B cell (primary cell): ENCODE data around the gene RIC1. TPM values are rescaled to one million over a fixed set of nuclear protein-coding genes. Genes with fewer than 3 reads are reported as not detected.
"Not testable (repeated sequence)": the region's sequence is repeated elsewhere in the genome, so short reads cannot be mapped to it uniquely, and the experiment has no call there.

Experiments used
- ATAC-seq: fragments of 200-7000 bp; cut with Tn5 transposase; one replicate; pipeline ENCODE4 v1.10.0; 2021; ENCODE audit warnings: low read depth, mild to moderate bottlenecking, moderate number of reproducible peaks, moderate library complexity
- CTCF ChIA-PET: fragments of 350-600 bp; sonication (Branson Sonifier 250); formaldehyde crosslinking; loops from one replicate; lab custom pipeline; 2021; ENCODE audit warnings: antibody characterized with exemption, inconsistent platforms; lab: Charles Lee
- POLR2A ChIA-PET: fragments of 350-600 bp; sonication (Branson Sonifier 250); formaldehyde crosslinking; loops from one replicate; lab custom pipeline; 2021; ENCODE audit warnings: antibody characterized with exemption; lab: Charles Lee
- DNase-seq: peaks from one replicate; pipeline ENCODE4 v3.0.0; 2013
- H2AFZ ChIP-seq: 2 replicates; pipeline ENCODE4 v1.6.1; 2012; ENCODE audit warnings: mild to moderate bottlenecking, low read depth, low read length; ENCODE audit not compliant: insufficient read depth, poor library complexity, severe bottlenecking
- H3K27ac ChIP-seq, 2 donors: 1 replicate in 1 of 2; 2 replicates in 1 of 2; pipeline ENCODE4 v1.5.1; 2012 to 2013; ENCODE audit warnings: low read length in 2 of 2, mild to moderate bottlenecking in 2 of 2, moderate library complexity in 1 of 2
- H3K27me3 ChIP-seq, 4 experiments: fragments of 200-600 bp in 1 of 4; sonication (generic) in 1 of 4; replicated peaks in 1 of 4; 1 replicate in 2 of 4; 2 replicates in 2 of 4; pipeline versions ENCODE4 v1.6.1 to v1.7.0; 2013 to 2016; ENCODE audit warnings: low read length in 3 of 4, mild to moderate bottlenecking in 2 of 4, mixed read lengths in 1 of 4, moderate library complexity in 1 of 4; ENCODE audit not compliant: insufficient read depth in 4 of 4, control insufficient read depth in 3 of 4; ENCODE audit errors: control extremely low read depth in 1 of 4
- H3K36me3 ChIP-seq, 2 experiments: replicated peaks in 1 of 2; 1 replicate in 1 of 2; 2 replicates in 1 of 2; pipeline versions ENCODE4 v1.6.1 to v1.7.1; 2013; ENCODE audit warnings: low read length in 1 of 2; ENCODE audit not compliant: insufficient read depth in 2 of 2, control insufficient read depth in 1 of 2; ENCODE audit errors: control extremely low read depth in 1 of 2, extremely low read depth in 1 of 2
- H3K4me1 ChIP-seq, 2 donors: fragments of 200-600 bp in 1 of 2; sonication (generic) in 1 of 2; 1 replicate in 1 of 2; 2 replicates in 1 of 2; pipeline versions ENCODE4 v1.5.1 to v1.6.1; 2013 to 2017; ENCODE audit warnings: low read length in 2 of 2; ENCODE audit not compliant: control insufficient read depth in 2 of 2, insufficient read depth in 2 of 2
- H3K4me2 ChIP-seq: replicated peaks from 2 replicates; pipeline ENCODE3; 2012; ENCODE audit warnings: mild to moderate bottlenecking, low read depth, low read length; ENCODE audit not compliant: poor library complexity, severe bottlenecking
- H3K4me3 ChIP-seq, 5 experiments: fragments of 200-600 bp in 1 of 5; sonication (generic) in 1 of 5; 1 replicate in 3 of 5; 2 replicates in 2 of 5; pipeline versions ENCODE4 v1.5.1 to v1.7.0; 2011 to 2016; ENCODE audit warnings: low read length in 4 of 5, mild to moderate bottlenecking in 4 of 5, low read depth in 2 of 5, control low read depth in 1 of 5, moderate library complexity in 1 of 5; ENCODE audit not compliant: insufficient read depth in 1 of 5; ENCODE audit errors: control extremely low read depth in 1 of 5, extremely low read depth in 1 of 5
- H3K79me2 ChIP-seq: fragments of 200-600 bp; sonication (generic); one replicate; pipeline ENCODE4 v1.6.0; 2016; ENCODE audit warnings: low read length; ENCODE audit not compliant: control insufficient read depth, insufficient read depth
- H3K9ac ChIP-seq: fragments of 200-600 bp; sonication (generic); 2 replicates; pipeline ENCODE4 v1.6.1; 2017; ENCODE audit warnings: mild to moderate bottlenecking, low read length, moderate library complexity
- H3K9me3 ChIP-seq, 3 donors: one replicate each; pipeline versions ENCODE4 v1.6.1 to v1.7.1; 2013; ENCODE audit warnings: low read length in 2 of 3; ENCODE audit not compliant: control insufficient read depth in 2 of 3, insufficient read depth in 1 of 3; ENCODE audit errors: control extremely low read depth in 1 of 3
- H4K20me1 ChIP-seq: 2 replicates; pipeline ENCODE4 v1.6.0; 2012; ENCODE audit warnings: mild to moderate bottlenecking, low read length; ENCODE audit not compliant: insufficient read depth, control insufficient read depth, poor library complexity, severe bottlenecking
- H3K27ac Mint-ChIP-seq: one replicate; pipeline ENCODE4 v1.8.0; 2021; ENCODE audit warnings: mixed read lengths
- H3K27me3 Mint-ChIP-seq: one replicate; pipeline ENCODE4 v1.8.0; 2021; ENCODE audit warnings: mixed read lengths
- H3K4me1 Mint-ChIP-seq: one replicate; pipeline ENCODE4 v1.8.0; 2021; ENCODE audit warnings: mixed read lengths
- H3K4me3 Mint-ChIP-seq: one replicate; pipeline ENCODE4 v1.8.0; 2021; ENCODE audit warnings: mixed read lengths
- H3K9me3 Mint-ChIP-seq: one replicate; pipeline ENCODE4 v1.8.0; 2022; ENCODE audit warnings: mixed read lengths; ENCODE audit not compliant: insufficient read depth
- CTCF ChIP-seq: fragments of 200-600 bp; IDR thresholded peaks from one replicate; pipeline ENCODE4 v1.8.0; 2022; ENCODE audit warnings: antibody characterized with exemption, mild to moderate bottlenecking
- EZH2 ChIP-seq: IDR thresholded peaks from 2 replicates; pipeline ENCODE4 v1.6.1; 2012; ENCODE audit warnings: borderline replicate concordance, low read depth, mild to moderate bottlenecking, moderate library complexity, low read length; ENCODE audit not compliant: insufficient read depth, poor library complexity, severe bottlenecking
- WGBS: methylation state at CpG from one replicate; pipeline ENCODE4 v1.1.5; 2013; ENCODE audit warnings: missing lambda C conversion rate; ENCODE audit not compliant: insufficient coverage; 5-methylcytosine and 5-hydroxymethylcytosine counted together
- intact Hi-C: fragments of 100-400 bp; cut with micrococcal nuclease; formaldehyde crosslinking; loops from one replicate; pipeline ENCODE4 v1.10.0; 2022
- polyA plus RNA-seq: library from polyadenylated mRNA; depleted of rRNA; stranded (reverse); fragments of >200 nt; gene quantifications from 2 replicates; pipeline ENCODE4 v1.2.3, GENCODE V29; 2012
- total RNA-seq, 2 donors: library from RNA; stranded (reverse); fragments of 120-200 nt in 1 of 2; gene quantifications; 1 replicate in 1 of 2; 2 replicates in 1 of 2; pipeline versions ENCODE4 v1.2.3 to v1.2.4, GENCODE V29; 2013 to 2022

The RIC1 gene
- total and polyA plus RNA-seq, 2 donors (not counting 1 experiment from before 2014, with no cell fraction given) = 20.7 to 58.8 TPM

- Histone ChIP-seq H3K36me3 (peaks cover 0 to 20% of the 10 kb centered on the region in 2 experiments), H3K27ac (peak overlapping the region; percentile 81 to 93), H3K4me1 (peaks cover 57 to 62% of the 10 kb centered on the region in 2 donors), H3K9ac (peak overlapping the region; percentile 84), H3K4me3 (peak overlapping the region; percentile 57 to 96 (median 82)), H3K79me2 (peaks cover 69% of the 10 kb centered on the region), H4K20me1 (peaks cover 9% of the 10 kb centered on the region), H3K4me2 (peak overlapping the region; percentile 80), H3K27me3 (no peaks in the 10 kb centered on the region), H3K9me3 (no peaks in the 10 kb centered on the region), H2AFZ (peak overlapping the region; percentile 46)
- no peaks in the 10 kb centered on the region for H3K27me3 Mint-ChIP-seq
- intact Hi-C loops = loop anchor here (1.0 to 10.0 kb wide), 9 partner anchors 9 to 1130 kb away; partner anchors contain the start of genes KDM4C and UHRF2
- TF ChIP-seq CTCF (no peak), EZH2 (no peak)
- H3K4me1 Mint-ChIP-seq = peaks cover 49% of the 10 kb centered on the region
- ChIA-PET POLR2A (interaction anchor here (0.6 to 3.0 kb wide), 8 partner anchors 8 to 1083 kb away, joined by 3 to 25 read pairs (median 6); partner anchors contain the start of genes CD274 and PLGRKT), CTCF (interaction anchor here (0.6 to 3.3 kb wide), 16 partner anchors 10 to 441 kb away, joined by 3 to 42 read pairs (median 4); partner anchors contain the start of genes CD274, ERMP1 and PLGRKT)
- peak overlapping the region; percentile 95 for H3K4me3 Mint-ChIP-seq
- H3K9me3 Mint-ChIP-seq = no peaks in the 10 kb centered on the region
- peak; percentile 89 for DNase-seq
- ATAC-seq = peak; percentile 37
- H3K27ac Mint-ChIP-seq = peak overlapping the region; percentile 99
- WGBS = no CpG with 5 or more reads among the region's 5 CpGs
These were observed 1.9 kb upstream of the RIC1 start for GRCh38 chr9:5626727-5627634.

- ChIA-PET POLR2A (interaction anchor here (1.0 to 3.0 kb wide), 9 partner anchors 9 to 190 kb away, joined by 3 to 25 read pairs (median 6); partner anchors contain the start of genes CD274 and PLGRKT), CTCF (interaction anchor here (0.9 to 3.3 kb wide), 13 partner anchors 9 to 441 kb away, joined by 3 to 42 read pairs (median 4); partner anchors contain the start of genes CD274, ERMP1 and PLGRKT)
- not testable (repeated sequence) for H4K20me1 ChIP-seq, H3K9me3 ChIP-seq, H2AFZ ChIP-seq, ATAC-seq, DNase-seq, H3K27me3 ChIP-seq, H3K27me3 Mint-ChIP-seq, H3K9me3 Mint-ChIP-seq
- H3K27ac ChIP-seq = peak overlapping the region; percentile 81 to 93
- peak overlapping the region; percentile 84 for H3K9ac ChIP-seq
- Mint-ChIP-seq H3K27ac (peak overlapping the region; percentile 99), H3K4me1 (peaks cover 56% of the 10 kb centered on the region), H3K4me3 (peak overlapping the region; percentile 95)
- H3K79me2 ChIP-seq = peaks cover 69% of the 10 kb centered on the region
- peak overlapping the region; percentile 82 to 99 (median 92) for H3K4me3 ChIP-seq
- peaks cover 0 to 20% of the 10 kb centered on the region in 2 experiments for H3K36me3 ChIP-seq
- H3K4me2 ChIP-seq = peak overlapping the region; percentile 80
- H3K4me1 ChIP-seq = peaks cover 58 to 62% of the 10 kb centered on the region in 2 donors
- 7% methylated on average over 3 of the region's 11 CpGs for WGBS
- intact Hi-C loops = loop anchor here (1.0 to 10.0 kb wide), 13 partner anchors 9 to 1129 kb away; partner anchors contain the start of genes AK3, CDC37L1, ERMP1 and JAK2
These were observed 1.2 kb upstream of the RIC1 start for GRCh38 chr9:5627686-5628085.
